SU-DHL-6 (cell line): ENCODE measurements around the gene ESPN.

Experiments
- H2AFZ ChIP-seq: fragments of 200-600 bp; sonication (generic); 2 replicates; pipeline ENCODE4 v1.6.1; 2014; ENCODE audit warnings: low read depth, mild to moderate bottlenecking, moderate library complexity, mixed read lengths, antibody characterized with exemption, low read length; ENCODE audit not compliant: severe bottlenecking
- H3F3A ChIP-seq: fragments of 200-600 bp; shearing (Covaris generic); 2 replicates; pipeline ENCODE4 v1.6.0; 2016; ENCODE audit warnings: antibody characterized with exemption, mild to moderate bottlenecking; ENCODE audit not compliant: insufficient read depth
- H3K27ac ChIP-seq: fragments of 200-600 bp; sonication (generic); 2 replicates; pipeline ENCODE4 v1.5.1; 2016; ENCODE audit warnings: low read depth, mild to moderate bottlenecking, low read length, moderate library complexity, mixed read lengths
- H3K27me3 ChIP-seq: fragments of 200-600 bp; sonication (generic), shearing (Covaris generic); 2 replicates; pipeline ENCODE4 v1.6.0; 2014; ENCODE audit warnings: mild to moderate bottlenecking, low read length
- H3K36me3 ChIP-seq: fragments of 200-600 bp; sonication (generic); 2 replicates; pipeline ENCODE4 v1.6.1; 2014; ENCODE audit warnings: mild to moderate bottlenecking, low read length, mixed read lengths
- H3K4me2 ChIP-seq: fragments of 300-600, 200-600 bp; shearing (Covaris generic), sonication (generic); 2 replicates; pipeline ENCODE4 v1.6.0; 2014; ENCODE audit warnings: low read length, low read depth, mild to moderate bottlenecking; ENCODE audit not compliant: poor library complexity, severe bottlenecking
- H3K4me3 ChIP-seq: fragments of 200-600 bp; sonication (generic); 2 replicates; pipeline ENCODE4 v1.5.1; 2014; ENCODE audit warnings: antibody characterized with exemption, low read length, mild to moderate bottlenecking, mixed read lengths; ENCODE audit not compliant: insufficient read depth, poor library complexity, severe bottlenecking
- H3K79me2 ChIP-seq: fragments of 200-600 bp; sonication (generic); 2 replicates; pipeline ENCODE4 v1.6.1; 2014; ENCODE audit warnings: mild to moderate bottlenecking, low read length, moderate library complexity; ENCODE audit not compliant: insufficient read depth
- H3K9ac ChIP-seq: fragments of 200-600 bp; sonication (generic); 2 replicates; pipeline ENCODE4 v1.7.0; 2014; ENCODE audit warnings: mild to moderate bottlenecking, low read length
- H3K9me2 ChIP-seq: fragments of 200-600 bp; sonication (generic); replicated peaks from 2 replicates; pipeline ENCODE4 v1.6.1; 2014; ENCODE audit warnings: low read length; ENCODE audit not compliant: insufficient read depth
- H3K9me3 ChIP-seq: fragments of 200-600 bp; sonication (generic); 2 replicates; pipeline ENCODE4 v1.6.1; 2014; ENCODE audit warnings: low read length, mixed read lengths; ENCODE audit not compliant: insufficient read depth
- H4K20me1 ChIP-seq: fragments of 200-600 bp; sonication (generic); 2 replicates; pipeline ENCODE4 v1.6.1; 2014; ENCODE audit warnings: low read depth, mild to moderate bottlenecking, antibody characterized with exemption, low read length, moderate library complexity, mixed read lengths
- CTCF ChIP-seq: fragments of 200-600 bp; sonication (generic); IDR thresholded peaks from one replicate; pipeline ENCODE4 v1.5.1; 2017; ENCODE audit warnings: antibody characterized with exemption, mild to moderate bottlenecking, low read length, moderate library complexity; ENCODE audit not compliant: insufficient read depth, poor library complexity, severe bottlenecking
- EZH2phosphoT487 ChIP-seq: fragments of 200-600 bp; sonication (generic), shearing (Covaris generic); conservative IDR thresholded peaks from 2 replicates; pipeline ENCODE4 v1.6.1; 2018; ENCODE audit warnings: mild to moderate bottlenecking, antibody characterized with exemption, low read length, moderate library complexity, mixed read lengths

ESPN gene

GRCh38 chr1:6468729-6469461 lies 44.3 kb downstream of the ESPN start:
- Histone ChIP-seq H3K36me3 (no peaks in the 10 kb centered on the region), H3K27me3 (no peaks in the 10 kb centered on the region), H3K4me2 (no peak overlapping the region), H3K9me3 (no peaks in the 10 kb centered on the region), H2AFZ (no peak overlapping the region), H3F3A (no peaks in the 10 kb centered on the region), H3K9ac (no peak overlapping the region), H3K4me3 (no peak overlapping the region), H3K27ac (no peak overlapping the region), H4K20me1 (no peaks in the 10 kb centered on the region), H3K9me2 (no peaks in the 10 kb centered on the region), H3K79me2 (no peaks in the 10 kb centered on the region)
- no peak for TF ChIP-seq CTCF
- TF ChIP-seq EZH2phosphoT487, result no peak

GRCh38 chr1:6470132-6471085 lies 45.8 kb downstream of the ESPN start:
- H3F3A ChIP-seq, result no peaks in the 10 kb centered on the region
- H3K79me2 ChIP-seq, result no peaks in the 10 kb centered on the region
- no peaks in the 10 kb centered on the region for H3K9me2 ChIP-seq
- no peaks in the 10 kb centered on the region for H4K20me1 ChIP-seq
- no peak overlapping the region for H3K9ac ChIP-seq
- H3K27me3 ChIP-seq, result no peaks in the 10 kb centered on the region
- H3K4me2 ChIP-seq, result no peak overlapping the region
- no peak overlapping the region for H2AFZ ChIP-seq
- H3K9me3 ChIP-seq, result no peaks in the 10 kb centered on the region
- no peak overlapping the region for H3K4me3 ChIP-seq
- TF ChIP-seq EZH2phosphoT487, result no peak
- TF ChIP-seq CTCF, result no peak
- H3K36me3 ChIP-seq, result no peaks in the 10 kb centered on the region
- no peak overlapping the region for H3K27ac ChIP-seq

- no peak overlapping the region for H3K4me3 ChIP-seq
- no peaks in the 10 kb centered on the region for H4K20me1 ChIP-seq
- no peaks in the 10 kb centered on the region for H3K9me3 ChIP-seq
- H3K4me2 ChIP-seq, result no peak overlapping the region
- H2AFZ ChIP-seq, result no peak overlapping the region
- no peak overlapping the region for H3K27ac ChIP-seq
- H3K36me3 ChIP-seq, result no peaks in the 10 kb centered on the region
- no peaks in the 10 kb centered on the region for H3F3A ChIP-seq
- TF ChIP-seq EZH2phosphoT487, result no peak
- no peak for TF ChIP-seq CTCF
- no peaks in the 10 kb centered on the region for H3K79me2 ChIP-seq
- no peaks in the 10 kb centered on the region for H3K9me2 ChIP-seq
- no peaks in the 10 kb centered on the region for H3K27me3 ChIP-seq
- no peak overlapping the region for H3K9ac ChIP-seq
Observed at GRCh38 chr1:6471086-6471969, 46.8 kb downstream of the ESPN start.
